Activated T-cell treated with anti-CD3 and anti-CD28 coated beads, Interleukin-2, amount 50 U/mL, for 4 hours (primary cell): Measurements from ENCODE around the gene CAMK1. TPM values are rescaled to one million over a fixed set of nuclear protein-coding genes. Genes with fewer than 3 reads are reported as not detected.
"Not testable (repeated sequence)": the region's sequence is repeated elsewhere in the genome, so short reads cannot be mapped to it uniquely, and the experiment has no call there.

ENCODE experiments used
- ATAC-seq, 2 donors: fragments of 200-7000 bp; cut with Tn5 transposase; one replicate each; pipeline ENCODE4 v1.10.0; 2021
- DNase-seq: peaks from one replicate; pipeline ENCODE4 v3.0.0-alpha.2; 2020
- H3K27me3 Mint-ChIP-seq: one replicate; pipeline ENCODE4 v1.8.0; 2021; ENCODE audit warnings: low read depth, mixed read lengths
- H3K36me3 Mint-ChIP-seq: one replicate; pipeline ENCODE4 v1.8.0; 2022; ENCODE audit warnings: mixed read lengths; ENCODE audit not compliant: insufficient read depth
- H3K4me1 Mint-ChIP-seq: one replicate; pipeline ENCODE4 v1.8.0; 2021; ENCODE audit warnings: low read depth, mixed read lengths
- H3K4me3 Mint-ChIP-seq: one replicate; pipeline ENCODE4 v1.8.0; 2021; ENCODE audit warnings: mild to moderate bottlenecking, moderate library complexity, mixed read lengths
- H3K9me3 Mint-ChIP-seq: one replicate; pipeline ENCODE4 v1.8.0; 2021; ENCODE audit warnings: mixed read lengths
- total RNA-seq, 3 donors: library from RNA; stranded (reverse); gene quantifications; one replicate each; pipeline ENCODE4 v1.2.1, GENCODE V29; 2021

CAMK1 gene
- total RNA-seq, 3 donors from 2014 or later: 15.3 to 20.7 (median 15.7) TPM

DNA sequence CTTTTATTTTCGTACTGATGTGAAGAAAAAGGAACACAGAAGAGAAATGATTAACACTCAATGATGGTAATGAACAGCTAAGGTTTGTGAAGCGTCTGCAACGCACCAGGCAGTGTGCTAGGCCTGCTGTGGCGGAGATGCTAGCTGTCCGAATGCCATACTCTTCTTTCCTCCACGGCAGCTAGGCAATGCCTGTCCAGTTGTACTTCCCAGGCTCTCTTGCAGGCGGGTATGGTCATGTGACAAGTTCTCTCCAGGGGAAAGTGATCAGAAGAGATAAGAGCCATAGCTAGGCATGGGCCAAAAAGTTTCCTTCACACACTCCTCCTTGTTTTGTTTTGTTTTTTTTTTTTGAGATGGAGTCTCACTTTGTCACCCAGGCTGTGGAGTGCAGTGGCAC lies 15.9 kb upstream of the CAMK1 start:
- Mint-ChIP-seq H3K36me3 (peaks cover 56% of the 10 kb centered on the region), H3K27me3 (no peaks in the 10 kb centered on the region), H3K4me1 (peaks cover 48% of the 10 kb centered on the region), H3K4me3 (no peak overlapping the region), H3K9me3 (no peaks in the 10 kb centered on the region)
- ATAC-seq (no peak), DNase-seq (no peak)

DNA sequence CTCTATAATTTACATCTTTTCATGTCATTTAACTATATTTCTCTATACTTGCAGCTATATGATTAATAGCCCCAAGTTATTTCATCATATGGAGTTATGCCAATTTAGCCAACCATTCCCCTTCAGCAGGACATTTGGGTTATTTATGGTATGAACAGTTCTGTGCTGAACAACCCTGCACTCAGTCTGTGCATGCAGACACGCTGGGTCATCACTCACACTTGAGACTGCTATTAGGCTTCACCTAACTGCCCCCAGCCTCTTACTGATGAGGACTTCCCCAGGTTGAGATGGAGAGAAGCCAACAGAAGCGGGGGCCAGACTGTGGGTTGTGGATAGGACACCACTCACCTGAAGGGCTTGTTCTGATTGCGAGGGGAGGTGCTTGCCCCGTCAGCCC lies 15.2 kb upstream of the CAMK1 start:
- no peak for DNase-seq
- no peaks in the 10 kb centered on the region for H3K9me3 Mint-ChIP-seq
- H3K27me3 Mint-ChIP-seq: no peaks in the 10 kb centered on the region
- peaks cover 50% of the 10 kb centered on the region for H3K36me3 Mint-ChIP-seq
- ATAC-seq: no peak
- H3K4me3 Mint-ChIP-seq: no peak overlapping the region
- H3K4me1 Mint-ChIP-seq: peaks cover 48% of the 10 kb centered on the region

DNA sequence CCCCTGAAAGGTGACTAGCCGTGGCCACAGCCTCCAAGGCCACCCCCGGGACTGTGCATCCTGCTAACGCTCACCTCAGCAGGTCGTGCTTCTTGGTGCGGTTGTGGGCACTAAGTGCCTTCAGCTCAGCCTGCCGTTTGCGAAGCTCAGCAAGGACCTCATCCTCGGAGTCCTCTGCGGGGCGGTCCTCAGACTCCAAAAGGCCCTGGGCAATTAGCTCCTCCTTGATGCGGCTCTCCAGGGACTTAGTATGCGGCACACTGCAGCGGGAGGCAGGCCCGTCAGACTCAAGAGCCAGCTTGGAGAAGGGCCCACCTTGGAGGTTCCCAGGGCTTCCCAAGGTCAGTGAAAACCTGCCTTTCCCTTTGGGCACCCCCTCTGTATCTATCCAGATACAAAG lies 14.2 kb upstream of the CAMK1 start:
- peaks cover 40% of the 10 kb centered on the region for H3K36me3 Mint-ChIP-seq

DNA sequence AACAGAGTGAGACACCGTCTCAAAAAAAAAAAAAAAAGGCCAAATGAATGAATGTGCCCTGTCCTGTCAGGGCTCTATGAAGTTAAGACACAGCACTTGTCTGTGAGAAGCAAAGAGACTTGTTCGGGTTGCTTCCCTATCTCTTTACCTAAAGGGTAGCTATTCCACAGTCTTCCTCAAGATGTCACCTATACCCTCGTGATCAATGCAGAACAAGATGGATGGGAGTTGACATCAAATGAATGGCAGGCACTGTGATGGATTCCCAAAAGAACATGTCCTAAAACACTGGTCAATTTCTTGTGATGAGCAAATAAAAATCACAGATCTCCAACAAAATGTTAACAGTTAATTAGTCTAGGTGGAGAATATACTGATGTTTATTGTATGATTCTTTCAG lies 13.0 kb upstream of the CAMK1 start:
- no peak for ATAC-seq
- no peak for DNase-seq
- Mint-ChIP-seq H3K27me3 (no peaks in the 10 kb centered on the region), H3K4me1 (peaks cover 58% of the 10 kb centered on the region), H3K4me3 (no peak overlapping the region), H3K36me3 (peaks cover 36% of the 10 kb centered on the region), H3K9me3 (no peaks in the 10 kb centered on the region)

More for the DNA sequence above, 14.2 kb upstream of the CAMK1 start:
- no peak for ATAC-seq
- no peak for DNase-seq
- Mint-ChIP-seq H3K9me3 (no peaks in the 10 kb centered on the region), H3K4me1 (peaks cover 48% of the 10 kb centered on the region), H3K27me3 (no peaks in the 10 kb centered on the region), H3K4me3 (no peak overlapping the region)

DNA sequence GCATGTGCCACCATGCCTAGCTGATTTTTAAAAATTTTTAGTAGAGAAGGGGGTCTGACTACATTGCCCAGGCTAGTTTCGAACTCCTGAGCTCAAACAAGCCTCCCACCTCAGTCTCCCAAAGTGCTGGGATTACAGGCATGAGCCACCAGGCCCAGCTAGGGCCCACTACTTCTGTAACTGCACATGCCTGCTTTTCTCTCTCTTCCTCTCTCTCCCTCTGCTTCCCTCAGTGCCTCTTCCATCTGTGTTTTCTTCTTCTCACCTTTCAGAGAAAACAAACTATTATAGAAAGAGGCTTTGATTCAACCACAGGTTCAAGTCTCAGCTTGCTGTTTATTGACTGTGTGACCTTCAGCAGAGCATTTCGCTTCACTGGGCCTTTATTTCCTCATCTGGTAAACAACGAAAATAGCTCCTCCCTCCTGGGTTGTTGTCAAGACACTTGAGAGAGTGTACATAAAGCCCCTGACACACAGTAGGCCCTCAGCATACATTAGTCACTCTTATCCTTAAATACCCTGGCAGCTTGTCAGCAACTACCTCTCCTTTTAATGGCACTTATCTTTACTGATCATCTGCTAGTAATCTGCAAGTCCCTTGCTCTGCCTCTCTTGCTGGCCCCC lies 12.3 kb upstream of the CAMK1 start:
- no peak for DNase-seq
- Mint-ChIP-seq H3K27me3 (no peaks in the 10 kb centered on the region), H3K4me3 (no peak overlapping the region), H3K9me3 (no peaks in the 10 kb centered on the region), H3K4me1 (peaks cover 58% of the 10 kb centered on the region), H3K36me3 (peaks cover 30% of the 10 kb centered on the region)
- ATAC-seq: no peak

DNA sequence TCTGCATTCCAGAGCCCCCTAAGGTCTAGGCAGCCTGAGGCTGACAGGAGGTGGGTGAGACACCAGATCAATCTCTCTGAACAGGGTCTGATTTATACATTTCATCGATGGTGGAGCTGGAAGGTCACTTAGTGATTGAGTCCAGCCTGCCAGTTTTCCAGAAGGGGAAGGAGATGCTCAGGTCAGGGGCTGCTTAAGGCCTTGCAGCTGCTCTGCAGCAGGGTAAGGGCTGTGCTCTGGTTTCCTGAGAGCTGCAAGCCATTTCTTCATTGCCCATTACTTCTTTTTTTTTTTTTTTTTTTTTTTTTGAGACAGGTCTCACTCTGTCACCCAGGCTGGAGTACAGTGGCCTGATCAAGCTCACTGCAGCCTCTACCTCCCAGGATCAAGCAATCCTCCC lies 11.8 kb upstream of the CAMK1 start:
- ATAC-seq (no peak), DNase-seq (no peak)
- H3K36me3 Mint-ChIP-seq: peaks cover 26% of the 10 kb centered on the region
- no peaks in the 10 kb centered on the region for H3K27me3 Mint-ChIP-seq
- no peak overlapping the region for H3K4me3 Mint-ChIP-seq
- no peaks in the 10 kb centered on the region for H3K9me3 Mint-ChIP-seq
- H3K4me1 Mint-ChIP-seq: peaks cover 60% of the 10 kb centered on the region

DNA sequence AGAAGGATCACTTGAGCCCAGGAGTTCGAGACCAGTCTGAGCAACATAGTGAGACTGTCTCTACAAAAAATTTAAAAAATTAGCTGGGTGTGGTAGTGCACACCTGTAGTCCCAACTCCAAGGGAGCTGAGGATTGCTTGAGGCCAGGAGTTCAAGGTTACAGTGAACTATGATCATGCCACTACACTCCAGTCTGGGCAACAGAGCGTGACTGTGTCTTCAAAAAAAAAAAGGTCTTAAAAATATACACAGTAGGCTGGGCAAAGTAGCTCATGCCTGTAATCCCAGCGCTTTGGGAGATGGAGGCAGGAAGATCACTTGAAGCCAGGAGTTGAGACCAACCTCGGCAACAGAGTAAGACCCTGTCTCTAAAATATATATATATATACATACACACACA lies 11.2 kb upstream of the CAMK1 start:
- DNase-seq (no peak), ATAC-seq (no peak)
- peaks cover 61% of the 10 kb centered on the region for H3K4me1 Mint-ChIP-seq
- H3K36me3 Mint-ChIP-seq: peaks cover 20% of the 10 kb centered on the region
- no peaks in the 10 kb centered on the region for H3K27me3 Mint-ChIP-seq
- no peak overlapping the region for H3K4me3 Mint-ChIP-seq
- H3K9me3 Mint-ChIP-seq: no peaks in the 10 kb centered on the region

DNA sequence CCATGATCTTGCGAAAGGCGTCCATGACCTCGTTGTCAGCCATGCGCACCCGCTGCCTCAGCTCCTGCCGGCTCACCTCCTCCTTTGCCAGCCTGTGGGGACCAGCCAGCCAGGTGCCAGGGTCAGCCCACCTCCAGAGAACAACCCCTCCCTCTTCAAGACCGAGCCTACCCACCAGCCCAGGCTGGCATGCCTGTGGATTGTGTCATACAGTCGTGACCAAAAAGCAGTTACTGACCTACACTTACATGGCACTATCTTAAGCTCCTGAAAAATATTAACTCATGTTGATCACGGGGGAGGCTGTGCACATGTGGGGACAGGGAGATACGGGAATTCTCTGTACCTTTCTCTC lies 10.7 kb upstream of the CAMK1 start:
- no peak for ATAC-seq
- Mint-ChIP-seq H3K4me1 (peaks cover 61% of the 10 kb centered on the region), H3K9me3 (no peaks in the 10 kb centered on the region)

DNA sequence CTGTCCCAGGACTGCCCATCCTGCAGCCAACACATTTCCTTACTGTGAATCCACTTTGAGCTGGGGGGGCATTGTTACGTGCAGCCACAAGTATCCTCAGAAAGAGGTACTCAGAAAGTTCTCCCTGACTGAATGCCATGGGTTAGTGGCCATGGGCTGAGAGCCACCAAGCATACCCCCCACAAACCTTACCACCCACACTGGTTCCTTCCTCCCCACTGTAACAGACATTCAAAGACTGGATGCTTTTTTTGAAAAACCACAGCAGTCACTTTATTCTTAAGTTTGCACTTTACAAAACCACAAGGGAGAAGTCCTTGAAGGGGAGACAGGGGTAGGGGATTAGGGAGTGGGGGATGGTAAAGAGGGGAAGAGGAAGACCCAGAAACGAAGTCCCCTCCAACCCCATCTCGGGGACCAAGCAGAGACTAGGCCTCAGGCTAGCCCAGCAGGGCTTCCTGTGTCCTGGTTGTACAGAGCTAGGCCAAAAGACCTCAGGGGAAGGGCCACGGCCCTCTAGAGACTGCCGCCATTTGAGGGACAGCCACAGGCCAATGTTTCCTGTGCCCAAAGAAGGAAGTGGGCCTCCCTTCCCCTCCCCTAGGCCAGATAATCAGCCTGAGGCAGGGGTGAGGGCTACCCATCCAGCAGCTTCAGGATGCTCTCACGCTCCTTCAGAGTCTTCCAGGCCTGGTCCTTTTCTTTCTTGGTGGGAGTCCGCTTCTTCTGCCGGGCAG lies 10.1 kb upstream of the CAMK1 start:
- Mint-ChIP-seq H3K4me1 (peaks cover 61% of the 10 kb centered on the region), H3K4me3 (peak overlapping the region; percentile 40)

More for the DNA sequence above, 10.7 kb upstream of the CAMK1 start:
- Mint-ChIP-seq H3K27me3 (no peaks in the 10 kb centered on the region), H3K36me3 (peaks cover 17% of the 10 kb centered on the region), H3K4me3 (peak overlapping the region; percentile 40)
- no peak for DNase-seq

DNA sequence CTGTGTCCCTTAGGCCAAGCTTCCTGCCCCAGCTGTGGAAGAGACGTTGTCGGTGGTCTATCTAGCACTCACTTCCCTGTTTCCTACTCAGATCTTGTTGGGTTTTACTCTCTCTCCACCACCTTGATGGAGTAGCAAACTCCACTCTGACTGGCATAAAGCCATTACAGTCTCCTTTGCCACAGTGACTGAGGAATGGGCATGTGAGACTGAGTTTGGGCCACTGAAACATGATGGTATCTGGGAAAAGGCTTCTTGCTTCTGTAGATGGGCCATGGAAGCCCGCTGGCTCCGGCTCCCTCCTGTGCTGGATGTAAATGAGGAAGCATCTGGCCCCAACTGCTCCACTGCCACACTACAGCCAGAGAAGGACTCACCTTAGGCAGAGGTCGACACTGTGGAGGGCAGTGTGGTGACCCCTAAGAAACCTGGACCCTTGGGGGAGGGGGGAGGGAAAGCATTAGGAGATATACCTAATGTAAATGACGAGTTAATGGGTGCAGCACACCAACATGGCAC lies 9.4 kb upstream of the CAMK1 start:
- Mint-ChIP-seq H3K4me1 (peaks cover 61% of the 10 kb centered on the region), H3K4me3 (peak overlapping the region; percentile 46), H3K9me3 (no peaks in the 10 kb centered on the region), H3K36me3 (peaks cover 15% of the 10 kb centered on the region), H3K27me3 (no peaks in the 10 kb centered on the region)
- no peak for ATAC-seq
- DNase-seq: no peak

More for the DNA sequence above, 10.1 kb upstream of the CAMK1 start:
- ATAC-seq (peak; percentile 22 to 37), DNase-seq (no peak)
- H3K9me3 Mint-ChIP-seq: no peaks in the 10 kb centered on the region
- no peaks in the 10 kb centered on the region for H3K27me3 Mint-ChIP-seq
- H3K36me3 Mint-ChIP-seq: peaks cover 16% of the 10 kb centered on the region

DNA sequence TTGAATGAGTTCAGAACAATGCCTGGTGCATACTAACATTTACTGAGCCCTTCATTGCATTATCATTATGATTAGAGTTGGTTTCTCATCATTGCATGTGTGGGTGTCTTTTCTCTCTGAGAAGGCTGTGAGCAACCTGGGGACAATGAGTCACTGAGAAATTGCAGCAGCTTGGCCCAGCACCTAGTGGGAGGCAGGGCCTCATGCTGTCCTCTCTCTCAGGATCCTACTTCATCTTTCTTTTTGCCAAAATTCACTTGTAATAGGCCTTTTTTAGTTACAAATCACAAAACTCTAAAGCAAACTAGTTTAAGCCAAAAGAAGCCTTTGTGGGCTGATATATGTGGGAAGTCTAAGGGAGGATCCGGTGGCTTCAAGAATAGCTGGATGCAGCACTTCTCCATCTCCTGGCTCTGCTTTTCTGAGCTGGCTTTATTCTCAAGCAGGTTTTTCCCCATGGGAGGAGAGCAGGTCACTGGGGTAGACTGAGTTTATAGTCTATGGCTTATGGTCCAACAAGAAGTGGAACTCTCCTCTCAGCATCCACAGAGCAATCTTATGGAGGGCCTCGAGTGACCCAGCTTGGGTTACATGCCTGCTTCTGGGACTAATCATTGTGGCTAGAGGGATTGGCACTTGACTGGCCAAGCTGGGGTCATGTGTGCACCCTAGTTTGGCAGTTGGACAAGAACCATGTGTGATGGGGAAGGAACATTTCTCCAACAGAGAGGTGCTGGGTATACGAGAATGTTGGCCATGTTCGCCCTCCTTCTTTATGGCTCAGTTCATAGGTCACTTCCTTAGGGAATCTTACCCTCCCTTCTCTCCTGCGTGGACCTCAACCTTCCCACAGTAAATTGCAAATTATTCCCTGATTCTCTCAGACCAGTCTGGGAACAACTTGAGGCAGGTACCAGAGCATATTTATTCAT lies 8.7 kb upstream of the CAMK1 start:
- H3K4me1 Mint-ChIP-seq: peaks cover 61% of the 10 kb centered on the region

DNA sequence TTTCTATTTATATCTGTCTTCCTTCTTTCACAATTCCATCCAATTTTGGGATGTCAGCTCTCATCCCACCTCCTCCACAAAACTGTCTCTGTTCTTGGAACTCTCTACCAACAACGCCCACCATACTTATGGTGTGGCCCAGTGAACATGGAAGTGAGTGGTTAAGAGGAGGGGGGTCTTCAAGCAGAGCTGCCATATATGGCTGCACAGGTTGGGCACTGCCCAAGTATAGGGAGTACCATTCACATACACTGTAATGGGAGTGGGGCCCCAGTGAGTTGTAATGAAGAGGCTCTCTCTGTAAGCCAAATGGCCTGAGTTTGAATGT lies 7.9 kb upstream of the CAMK1 start:
- DNase-seq: no peak
- peaks cover 59% of the 10 kb centered on the region for H3K4me1 Mint-ChIP-seq
- peak overlapping the region; percentile 62 for H3K4me3 Mint-ChIP-seq
- peaks cover 8% of the 10 kb centered on the region for H3K36me3 Mint-ChIP-seq
- H3K9me3 Mint-ChIP-seq: no peaks in the 10 kb centered on the region
- H3K27me3 Mint-ChIP-seq: no peaks in the 10 kb centered on the region
- peak; percentile 41 to 45 for ATAC-seq

More for the DNA sequence above, 8.7 kb upstream of the CAMK1 start:
- H3K4me3 Mint-ChIP-seq: peak overlapping the region; percentile 46
- peaks cover 12% of the 10 kb centered on the region for H3K36me3 Mint-ChIP-seq
- no peaks in the 10 kb centered on the region for H3K9me3 Mint-ChIP-seq
- DNase-seq (peak; percentile 38), ATAC-seq (peak; percentile 90 to 94)
- no peaks in the 10 kb centered on the region for H3K27me3 Mint-ChIP-seq

DNA sequence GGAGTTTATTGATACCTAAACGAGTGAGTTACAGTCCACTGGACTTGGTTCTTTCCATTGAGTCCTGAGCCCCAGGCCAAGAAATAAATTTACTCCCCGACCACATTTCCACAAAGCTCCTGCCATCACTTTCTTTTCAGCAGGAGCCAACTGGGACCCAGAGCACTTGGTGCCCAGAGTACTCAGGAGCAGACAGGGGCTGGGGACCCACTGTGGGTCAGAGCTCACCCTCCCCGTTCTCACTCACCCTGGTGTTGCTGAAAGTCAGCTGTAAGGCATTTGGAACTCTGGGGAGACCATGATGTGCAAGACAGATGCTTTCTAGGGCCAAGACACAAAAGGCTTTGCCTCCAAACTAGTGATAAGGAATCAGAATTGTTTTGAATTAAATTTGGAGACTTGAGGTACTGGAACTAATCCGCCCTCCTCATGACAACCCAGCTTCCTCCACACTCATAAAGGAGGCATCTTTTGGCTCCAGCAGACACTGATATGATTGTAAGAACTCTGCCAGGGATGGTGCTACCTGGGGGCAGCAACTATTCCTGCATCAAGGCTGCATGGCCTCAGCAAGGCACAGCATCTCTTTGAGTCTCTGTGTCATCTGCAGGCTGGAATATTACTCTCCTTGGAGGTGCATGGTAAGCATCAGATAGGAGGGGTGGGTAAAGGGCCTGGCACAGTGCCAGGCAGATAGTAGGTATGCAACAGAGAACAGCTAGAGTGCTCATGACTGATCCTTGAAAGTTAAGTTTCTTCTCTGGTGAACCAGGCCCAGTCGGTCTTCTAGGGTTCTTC lies 7.3 kb upstream of the CAMK1 start:
- DNase-seq (no peak), ATAC-seq (no peak)
- peaks cover 55% of the 10 kb centered on the region for H3K4me1 Mint-ChIP-seq
- no peaks in the 10 kb centered on the region for H3K9me3 Mint-ChIP-seq
- peak overlapping the region; percentile 62 for H3K4me3 Mint-ChIP-seq
- no peaks in the 10 kb centered on the region for H3K27me3 Mint-ChIP-seq
- H3K36me3 Mint-ChIP-seq: peaks cover 5% of the 10 kb centered on the region

DNA sequence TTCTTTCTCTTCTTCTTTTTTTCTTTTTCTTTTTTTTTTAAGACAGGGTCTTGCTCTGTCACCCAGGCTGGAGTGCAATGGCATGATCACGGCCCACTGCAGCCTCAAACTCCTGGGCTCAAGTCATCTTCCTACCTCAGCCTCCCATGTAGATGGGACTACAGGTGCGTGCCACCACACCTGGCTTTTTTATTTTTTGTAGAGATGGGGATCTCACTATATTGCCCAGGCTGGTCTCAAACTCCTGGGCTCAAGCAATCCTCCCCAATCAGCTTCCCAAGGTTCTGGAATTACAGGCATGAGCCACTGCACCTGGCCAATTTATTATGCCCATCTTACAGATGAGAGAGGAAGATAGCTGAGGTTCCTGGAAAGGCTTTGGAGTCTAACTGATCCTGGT lies 1.3 kb upstream of the CAMK1 start:
- not testable (repeated sequence) for DNase-seq

More for the DNA sequence above, 1.3 kb upstream of the CAMK1 start:
- Mint-ChIP-seq H3K4me3 (peak overlapping the region; percentile 61), H3K4me1 (peaks cover 21% of the 10 kb centered on the region)
- H3K36me3 Mint-ChIP-seq, H3K9me3 Mint-ChIP-seq, H3K27me3 Mint-ChIP-seq, ATAC-seq: not testable (repeated sequence)
